ENCODE measurements around the gene EMP2. TPM values are rescaled to one million over a fixed set of nuclear protein-coding genes. Genes with fewer than 3 reads are reported as not detected.
A peak's percentile ranks its signal among the peaks of the same experiment; 100 is the strongest.

Gene EMP2
- total RNA-seq, 4 donors from 2014 or later: 108 to 121 (median 109) TPM

GRCh38 chr16:10613785-10614485, 33.5 kb upstream of the EMP2 start:
- no peaks in the 10 kb centered on the region for H3K27me3 ChIP-seq
- H3K27ac ChIP-seq: no peak overlapping the region
- intact Hi-C loops (cut with DNase I): no loop called here
- TF ChIP-seq POLR2A (IDR thresholded peaks at IDR 0.05) (no peak), CTCF (IDR thresholded peaks at IDR 0.05) (no peak)
- WGBS, 2 donors: 71 to 79% methylated on average over 6 of the region's 6 CpGs
- H3K36me3 ChIP-seq: no peaks in the 10 kb centered on the region
- DNase-seq: no peak
- H3K4me3 ChIP-seq: no peak overlapping the region
- peaks cover 22 to 57% (median 30%) of the 10 kb centered on the region in 3 donors for H3K4me1 ChIP-seq
- H3K9me3 ChIP-seq: no peaks in the 10 kb centered on the region

GRCh38 chr16:10612649-10613179, 32.3 kb upstream of the EMP2 start:
- intact Hi-C loops (cut with DNase I): no loop called here
- 45 to 53% methylated on average over 3 to 5 of the region's 6 CpGs for WGBS, 2 donors
- no peaks in the 10 kb centered on the region for H3K27me3 ChIP-seq
- TF ChIP-seq POLR2A (IDR thresholded peaks at IDR 0.05) (no peak), CTCF (IDR thresholded peaks at IDR 0.05) (no peak)
- peaks cover 10 to 49% (median 19%) of the 10 kb centered on the region in 3 donors for H3K4me1 ChIP-seq
- no peak overlapping the region for H3K27ac ChIP-seq
- H3K9me3 ChIP-seq: no peaks in the 10 kb centered on the region
- no peak overlapping the region for H3K4me3 ChIP-seq
- H3K36me3 ChIP-seq: no peaks in the 10 kb centered on the region
- DNase-seq: no peak

- DNase-seq: no peak
- intact Hi-C loops (cut with DNase I): no loop called here
Measured at GRCh38 chr16:10611825-10612342, 31.5 kb upstream of the EMP2 start.

GRCh38 chr16:10610499-10611184, 30.2 kb upstream of the EMP2 start:
- no peaks in the 10 kb centered on the region for H3K9me3 ChIP-seq
- TF ChIP-seq POLR2A (IDR thresholded peaks at IDR 0.05): no peak
- TF ChIP-seq CTCF (IDR thresholded peaks at IDR 0.05): no peak
- peaks cover 0 to 28% (median 6%) of the 10 kb centered on the region in 3 donors for H3K4me1 ChIP-seq
- H3K27ac ChIP-seq: peak overlapping the region in 3 of 4 donors; percentile 14 to 20 (median 19)
- intact Hi-C loops (cut with DNase I): no loop called here
- H3K4me3 ChIP-seq: no peak overlapping the region
- WGBS, 2 donors: 63 to 72% methylated on average over 13 of the region's 13 CpGs
- no peaks in the 10 kb centered on the region for H3K27me3 ChIP-seq
- no peak for DNase-seq
- no peaks in the 10 kb centered on the region for H3K36me3 ChIP-seq

More at GRCh38 chr16:10611825-10612342, 31.5 kb upstream of the EMP2 start:
- no peaks in the 10 kb centered on the region for H3K36me3 ChIP-seq
- TF ChIP-seq CTCF (IDR thresholded peaks at IDR 0.05): no peak
- no peak for TF ChIP-seq POLR2A (IDR thresholded peaks at IDR 0.05)
- 62 to 88% methylated on average over 5 to 6 of the region's 6 CpGs for WGBS, 2 donors
- H3K9me3 ChIP-seq: no peaks in the 10 kb centered on the region
- H3K27ac ChIP-seq: no peak overlapping the region
- no peak overlapping the region for H3K4me3 ChIP-seq
- peaks cover 2 to 41% (median 11%) of the 10 kb centered on the region in 3 donors for H3K4me1 ChIP-seq
- no peaks in the 10 kb centered on the region for H3K27me3 ChIP-seq

- Histone ChIP-seq H3K27me3 (no peaks in the 10 kb centered on the region), H3K36me3 (no peaks in the 10 kb centered on the region), H3K9me3 (no peaks in the 10 kb centered on the region), H3K27ac (peak overlapping the region in 1 of 4 donors; percentile 26), H3K4me3 (no peak overlapping the region), H3K4me1 (peaks cover 0 to 28% (median 6%) of the 10 kb centered on the region in 3 donors)
- 62 to 69% methylated on average over 5 to 6 of the region's 7 CpGs for WGBS, 2 donors
- intact Hi-C loops (cut with DNase I): no loop called here
- no peak for DNase-seq
- no peak for TF ChIP-seq POLR2A (IDR thresholded peaks at IDR 0.05)
- TF ChIP-seq CTCF (IDR thresholded peaks at IDR 0.05): no peak
Measured at GRCh38 chr16:10609402-10609774, 29.0 kb upstream of the EMP2 start.

Measured in esophagus squamous epithelium (tissue), 5 donors.